Skeletal muscle tissue (tissue), 4 donors: ENCODE data around the gene CDK13. TPM values are rescaled to one million over a fixed set of nuclear protein-coding genes. Genes with fewer than 3 reads are reported as not detected.
"Not testable (repeated sequence)": the region's sequence is repeated elsewhere in the genome, so short reads cannot be mapped to it uniquely, and the experiment has no call there.

Source experiments
- H3K27ac ChIP-seq: one replicate; pipeline ENCODE4 v1.7.0; 2013; ENCODE audit warnings: mild to moderate bottlenecking, low read depth, low read length, inconsistent platforms
- H3K27me3 ChIP-seq, 3 donors: one replicate each; pipeline ENCODE4 v1.7.0; 2013; ENCODE audit warnings: low read length in 3 of 3; ENCODE audit not compliant: control insufficient read depth in 3 of 3, insufficient read depth in 3 of 3
- H3K36me3 ChIP-seq, 3 donors: one replicate each; pipeline ENCODE4 v1.7.0; 2013; ENCODE audit warnings: low read length in 3 of 3; ENCODE audit not compliant: control insufficient read depth in 3 of 3, insufficient read depth in 3 of 3
- H3K4me1 ChIP-seq, 3 donors: one replicate each; pipeline ENCODE4 v1.7.0; 2013; ENCODE audit warnings: low read length in 3 of 3, mild to moderate bottlenecking in 3 of 3; ENCODE audit not compliant: control insufficient read depth in 3 of 3, insufficient read depth in 3 of 3
- H3K4me3 ChIP-seq, 3 donors: one replicate each; pipeline ENCODE4 v1.7.0; 2013; ENCODE audit warnings: low read length in 3 of 3
- H3K9ac ChIP-seq, 3 donors: one replicate each; pipeline ENCODE4 v1.7.0; 2013; ENCODE audit warnings: low read length in 3 of 3, mild to moderate bottlenecking in 3 of 3, moderate library complexity in 2 of 3, low read depth in 1 of 3
- H3K9me3 ChIP-seq, 3 donors: one replicate each; pipeline ENCODE4 v1.7.0; 2013; ENCODE audit warnings: low read length in 3 of 3; ENCODE audit not compliant: control insufficient read depth in 3 of 3
- total RNA-seq: library from RNA; depleted of rRNA; stranded (reverse); fragments of >200 nt; gene quantifications from one replicate; pipeline ENCODE4 v1.2.3, GENCODE V29; 2014
- donor health status: Osteomylitis.

The CDK13 gene
- total RNA-seq, 1 donor from 2014 or later = 81.9 TPM

DNA sequence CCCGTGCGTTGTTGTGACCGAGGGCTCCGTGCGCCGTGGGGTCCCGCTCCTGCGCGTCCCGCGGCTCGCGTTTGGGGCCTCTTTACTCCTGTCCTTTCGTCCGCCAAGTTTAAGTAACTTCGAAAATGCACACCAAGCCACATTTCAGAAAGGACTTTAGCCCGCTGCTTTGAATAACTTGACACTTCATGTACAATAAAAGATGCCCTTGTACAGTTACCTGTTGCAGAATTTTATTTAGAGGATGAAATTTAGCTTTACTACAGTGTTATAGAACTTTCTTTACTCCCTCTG, 185.2 kb downstream of the CDK13 start:
- H3K4me3 ChIP-seq = peak overlapping the region; percentile 73 to 98 (median 96)
- H3K9me3 ChIP-seq = no peaks in the 10 kb centered on the region
- H3K27ac ChIP-seq = peak overlapping the region; percentile 80
- H3K4me1 ChIP-seq = peaks cover 9 to 15% (median 13%) of the 10 kb centered on the region in 3 donors
- peak overlapping the region; percentile 93 to 98 (median 98) for H3K9ac ChIP-seq
- no peaks in the 10 kb centered on the region for H3K27me3 ChIP-seq
- H3K36me3 ChIP-seq = peaks cover 0 to 3% (median 3%) of the 10 kb centered on the region in 3 donors

DNA sequence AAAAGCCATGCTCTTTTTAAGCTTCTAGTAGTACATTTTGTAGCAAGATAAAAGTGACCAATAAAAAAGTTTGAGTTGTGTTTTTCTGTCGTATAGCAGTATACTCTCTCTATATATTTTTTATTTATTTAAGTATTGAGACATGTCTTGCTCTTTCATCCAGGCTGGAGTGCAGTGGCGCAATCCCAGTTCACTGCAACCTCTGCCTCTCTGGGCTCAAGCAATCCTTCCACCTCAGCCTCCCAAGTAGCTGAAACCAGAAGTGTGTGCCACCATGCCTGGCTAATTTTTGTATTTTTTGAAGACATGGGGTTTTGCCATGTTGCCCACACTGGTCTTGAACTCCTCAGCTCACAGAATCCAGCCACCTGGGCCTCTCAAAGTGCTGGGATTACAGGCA, 187.5 kb downstream of the CDK13 start:
- no peak overlapping the region for H3K9ac ChIP-seq
- H3K4me1 ChIP-seq = peaks cover 5 to 9% (median 9%) of the 10 kb centered on the region in 3 donors
- no peak overlapping the region for H3K27ac ChIP-seq
- no peaks in the 10 kb centered on the region for H3K9me3 ChIP-seq
- no peak overlapping the region for H3K4me3 ChIP-seq
- no peaks in the 10 kb centered on the region for H3K27me3 ChIP-seq
- H3K36me3 ChIP-seq = no peaks in the 10 kb centered on the region

GRCh38 chr7:40138973-40139372, 188.9 kb downstream of the CDK13 start:
- peaks cover 0 to 2% (median 0%) of the 10 kb centered on the region in 3 donors for H3K4me1 ChIP-seq
- no peak overlapping the region for H3K9ac ChIP-seq
- H3K27ac ChIP-seq = no peak overlapping the region
- H3K4me3 ChIP-seq = no peak overlapping the region
- H3K27me3 ChIP-seq = no peaks in the 10 kb centered on the region
- H3K36me3 ChIP-seq = no peaks in the 10 kb centered on the region
- H3K9me3 ChIP-seq = no peaks in the 10 kb centered on the region

DNA sequence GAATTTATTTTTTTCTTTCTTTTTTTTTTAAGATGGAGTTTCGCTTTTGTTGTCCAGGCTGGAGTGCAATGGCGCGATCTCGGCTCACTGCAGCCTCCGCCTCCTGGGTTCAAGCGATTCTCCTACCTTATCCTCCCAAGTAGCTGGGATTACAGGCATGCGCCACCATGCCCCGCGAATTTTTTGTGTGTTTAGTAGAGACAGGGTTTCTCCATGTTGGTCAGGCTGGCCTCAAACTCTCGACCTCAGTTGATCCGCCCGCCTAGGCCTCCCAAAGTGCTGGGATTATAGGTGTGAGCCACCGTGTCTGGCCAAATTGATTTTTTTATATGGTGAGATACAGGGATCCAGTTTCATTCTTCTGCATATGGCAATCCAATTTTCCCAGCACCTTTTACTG, 189.8 kb downstream of the CDK13 start:
- H3K27ac ChIP-seq, H3K4me1 ChIP-seq, H3K36me3 ChIP-seq, H3K9me3 ChIP-seq, H3K4me3 ChIP-seq, H3K9ac ChIP-seq, H3K27me3 ChIP-seq: not testable (repeated sequence)

- not testable (repeated sequence) for H3K4me1 ChIP-seq, H3K27ac ChIP-seq, H3K9ac ChIP-seq, H3K9me3 ChIP-seq, H3K36me3 ChIP-seq, H3K27me3 ChIP-seq, H3K4me3 ChIP-seq
Observed at GRCh38 chr7:40141916-40142315, 191.9 kb downstream of the CDK13 start.

DNA sequence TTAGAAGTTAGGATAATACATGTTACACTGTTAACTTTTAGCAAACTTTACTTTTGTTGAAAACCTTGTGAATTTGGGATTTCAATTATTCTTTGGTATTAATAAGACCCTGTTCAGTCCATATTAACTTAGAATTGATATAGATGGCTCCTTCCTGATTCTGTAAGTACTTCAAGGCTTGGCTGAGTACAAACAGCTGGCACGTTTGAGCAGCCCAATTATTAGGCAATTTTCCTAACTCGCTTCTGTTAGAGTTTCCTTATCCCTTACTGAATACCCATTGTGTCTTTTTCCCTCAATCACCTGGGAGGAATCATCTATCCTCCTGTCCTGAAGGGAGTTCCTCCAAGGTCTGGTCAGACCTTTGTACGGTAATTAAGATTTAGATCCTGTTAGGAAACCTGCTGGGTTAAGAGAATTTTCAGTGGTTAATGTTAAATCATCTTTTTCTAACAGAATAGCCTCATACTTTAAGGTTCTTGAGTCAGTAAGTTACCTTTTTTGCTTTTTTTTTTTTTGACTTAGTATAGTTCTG, 195.6 kb downstream of the CDK13 start:
- not testable (repeated sequence) for H3K27me3 ChIP-seq, H3K4me3 ChIP-seq, H3K36me3 ChIP-seq, H3K9me3 ChIP-seq, H3K9ac ChIP-seq, H3K27ac ChIP-seq, H3K4me1 ChIP-seq

DNA sequence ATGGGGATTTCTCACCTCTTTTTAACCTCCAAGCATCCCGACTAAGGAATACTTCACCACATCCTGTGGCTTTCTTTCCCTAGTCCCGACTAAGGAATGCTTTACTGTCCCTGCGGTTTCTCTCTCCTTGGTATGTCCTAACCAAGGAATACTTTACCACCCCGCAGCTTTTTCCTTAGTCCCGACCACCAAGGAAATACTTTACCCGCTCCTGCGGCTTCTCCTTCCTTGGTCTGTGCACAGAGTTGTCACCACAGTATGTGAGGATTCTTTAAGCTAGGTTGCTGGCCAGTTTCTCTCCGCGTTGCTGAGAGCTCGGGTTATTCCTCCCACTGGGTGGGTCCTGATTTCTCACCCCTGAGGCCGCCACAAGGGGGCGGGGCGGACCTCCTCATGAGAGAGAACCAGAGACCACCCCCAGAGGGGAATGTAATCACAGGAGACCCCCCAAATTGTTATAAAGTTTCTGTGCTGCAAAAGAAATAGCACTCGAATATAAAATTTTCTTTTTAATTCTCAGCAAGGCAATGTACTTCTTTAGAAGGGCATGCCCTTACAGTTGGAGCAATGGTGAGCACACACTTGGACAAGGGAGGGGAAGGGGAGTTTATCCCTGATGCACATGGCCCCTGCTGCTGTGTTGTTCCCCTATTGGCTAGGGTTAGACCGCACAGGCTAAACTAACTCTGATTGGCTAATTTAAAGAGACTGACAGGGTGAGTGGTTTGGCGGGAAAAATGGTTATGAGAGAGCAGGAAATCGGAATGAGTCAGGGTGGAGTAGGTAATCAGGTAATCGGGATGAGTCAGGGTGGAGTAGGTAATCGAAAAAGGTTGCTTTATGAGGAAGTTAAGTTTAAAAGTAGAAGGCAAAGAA, 197.6 kb downstream of the CDK13 start:
- peaks cover 0 to 2% (median 0%) of the 10 kb centered on the region in 3 donors for H3K4me1 ChIP-seq
- H3K27me3 ChIP-seq = no peaks in the 10 kb centered on the region
- H3K4me3 ChIP-seq = no peak overlapping the region
- no peak overlapping the region for H3K27ac ChIP-seq
- H3K9ac ChIP-seq = no peak overlapping the region
- no peaks in the 10 kb centered on the region for H3K36me3 ChIP-seq
- no peaks in the 10 kb centered on the region for H3K9me3 ChIP-seq

DNA sequence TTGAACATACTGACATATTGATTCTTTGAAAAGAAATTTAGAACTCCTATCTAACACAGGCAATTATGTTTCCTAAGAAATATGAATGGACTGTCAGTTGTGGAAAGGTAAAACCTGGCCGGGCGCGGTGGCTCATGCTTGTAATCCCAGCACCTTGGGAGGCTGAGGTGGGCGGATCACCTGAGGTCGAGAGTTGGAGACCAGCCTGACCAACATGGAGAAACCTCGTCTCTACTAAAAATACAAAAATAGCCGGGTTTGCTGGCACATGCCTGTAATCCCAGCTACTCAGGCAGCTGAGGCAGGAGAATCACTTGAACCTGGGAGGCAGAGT, 198.2 kb downstream of the CDK13 start:
- H3K4me1 ChIP-seq, H3K27me3 ChIP-seq, H3K4me3 ChIP-seq, H3K9me3 ChIP-seq, H3K27ac ChIP-seq, H3K36me3 ChIP-seq, H3K9ac ChIP-seq: not testable (repeated sequence)

- Histone ChIP-seq H3K9ac (no peak overlapping the region), H3K27me3 (no peaks in the 10 kb centered on the region), H3K9me3 (no peaks in the 10 kb centered on the region), H3K36me3 (no peaks in the 10 kb centered on the region), H3K4me1 (peaks cover 0 to 2% (median 0%) of the 10 kb centered on the region in 3 donors), H3K27ac (no peak overlapping the region), H3K4me3 (no peak overlapping the region)
Observed at GRCh38 chr7:40148671-40149070, 198.6 kb downstream of the CDK13 start.
